HCT116 (cell line): Measurements from ENCODE around the gene EXOC6B.

Source experiments
- CTCF ChIP-seq, 3 experiments: fragments of 200-600 bp in 1 of 3; sonication (generic) in 1 of 3; IDR thresholded peaks in 2 of 3; conservative IDR thresholded peaks in 1 of 3; 2 replicates each; pipeline ENCODE4 v1.5.1; 2012 to 2017; ENCODE audit warnings: low read depth in 2 of 3, low read length in 2 of 3, antibody characterized with exemption in 1 of 3, borderline replicate concordance in 1 of 3, control low read depth in 1 of 3, mild to moderate bottlenecking in 1 of 3, mixed read lengths in 1 of 3, mixed run types in 1 of 3, moderate library complexity in 1 of 3; ENCODE audit not compliant: insufficient read depth in 1 of 3
- POLR2A ChIP-seq: IDR thresholded peaks from 2 replicates; pipeline ENCODE4 v1.7.0; 2011; ENCODE audit warnings: borderline replicate concordance; ENCODE audit not compliant: insufficient read depth, insufficient read length; ENCODE audit errors: extremely low read depth
- POLR2AphosphoS5 ChIP-seq: IDR thresholded peaks from 2 replicates; pipeline ENCODE4 v1.6.1; 2011; ENCODE audit warnings: mild to moderate bottlenecking, low read depth, low read length, moderate library complexity
- SP1 ChIP-seq: IDR thresholded peaks from 2 replicates; pipeline ENCODE4 v1.6.1; 2012; ENCODE audit warnings: low read depth
- ZFX ChIP-seq: fragments of 450-650 bp; IDR thresholded peaks from 2 replicates; pipeline ENCODE4 v1.6.1; 2017

DNA sequence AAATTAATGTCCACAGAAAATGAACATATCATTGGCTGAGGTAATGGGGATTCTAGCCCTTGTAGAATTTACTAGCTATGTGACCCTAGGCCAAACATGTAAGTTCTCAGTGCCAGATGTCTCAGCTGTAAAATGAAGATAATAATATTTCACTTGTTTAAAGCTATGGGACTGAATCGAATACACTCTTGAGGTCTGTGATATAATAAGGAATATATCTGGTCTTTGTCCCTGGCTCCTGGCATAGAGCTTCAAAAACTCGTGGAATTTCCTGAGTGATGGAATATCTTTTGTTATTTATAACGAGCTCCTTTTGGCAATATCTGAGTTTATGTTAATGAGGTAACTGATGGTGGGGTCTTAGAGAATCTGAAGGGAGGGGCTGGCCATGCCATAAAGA, 476.8 kb downstream of the EXOC6B start:
- no peak for TF ChIP-seq SP1
- no peak for TF ChIP-seq POLR2AphosphoS5
- no peak for TF ChIP-seq CTCF (IDR thresholded peaks at IDR 0.05 in 2 of 3, conservative IDR thresholded peaks at IDR 0.05 in 1 of 3; ENCODE audit: borderline replicate concordance in 1 of 3, insufficient read depth in 1 of 3, low read depth in 2 of 3, low read length in 2 of 3)
- TF ChIP-seq POLR2A: no peak
- TF ChIP-seq ZFX: no peak
